Left renal cortex interstitium (tissue), 4 donors: ENCODE measurements around the gene SDCBP2. TPM values are rescaled to one million over a fixed set of nuclear protein-coding genes. Genes with fewer than 3 reads are reported as not detected.

Source experiments
- DNase-seq, 4 donors: peaks; one replicate each; pipeline ENCODE4 v3.0.0-alpha.2; 2013; ENCODE audit warnings: low read depth in 4 of 4, low spot score in 2 of 4, missing footprints in 1 of 4
- polyA plus RNA-seq, 4 donors: library from polyadenylated mRNA; unstranded; fragments of 120-200 nt; gene quantifications; one replicate each; pipeline ENCODE4 v1.2.1, GENCODE V29; 2013; ENCODE audit not compliant: insufficient read length in 4 of 4

The SDCBP2 gene
- polyA plus RNA-seq = 1 to 10 TPM; 2.3 to 3.8 (median 2.7) TPM

GRCh38 chr20:1328680-1329330, at the start of gene SDCBP2:
TSS of gene SDCBP2 (minus strand) at chr20:1329139. CDS start at chr20:1320416, 8,723 bp downstream.
- DNase-seq = no peak

- DNase-seq = no peak
Measured at GRCh38 chr20:1378735-1379125, 49.8 kb upstream of the SDCBP2 start.

GRCh38 chr20:1377984-1378734, 49.2 kb upstream of the SDCBP2 start:
- DNase-seq = no peak

GRCh38 chr20:1377341-1377871, 48.5 kb upstream of the SDCBP2 start:
- DNase-seq = no peak

GRCh38 chr20:1376408-1377270, 47.7 kb upstream of the SDCBP2 start:
- DNase-seq = no peak

- no peak for DNase-seq
Measured at GRCh38 chr20:1376007-1376406, 47.1 kb upstream of the SDCBP2 start.

- DNase-seq = no peak
Measured at GRCh38 chr20:1375515-1375914, 46.6 kb upstream of the SDCBP2 start.

GRCh38 chr20:1374246-1374645, 45.3 kb upstream of the SDCBP2 start:
- DNase-seq = no peak

GRCh38 chr20:1373614-1374013, 44.7 kb upstream of the SDCBP2 start:
- no peak for DNase-seq

- DNase-seq = no peak
Measured at GRCh38 chr20:1373036-1373435, 44.1 kb upstream of the SDCBP2 start.

GRCh38 chr20:1371830-1372539, 43.0 kb upstream of the SDCBP2 start:
- no peak for DNase-seq

- DNase-seq = no peak
Measured at GRCh38 chr20:1371202-1371782, 42.4 kb upstream of the SDCBP2 start.

GRCh38 chr20:1370548-1371110, 41.7 kb upstream of the SDCBP2 start:
- DNase-seq = no peak

GRCh38 chr20:1369970-1370369, 41.0 kb upstream of the SDCBP2 start:
- DNase-seq = no peak

- no peak for DNase-seq
Measured at GRCh38 chr20:1368448-1369199, 39.7 kb upstream of the SDCBP2 start.

GRCh38 chr20:1367479-1367878, 38.5 kb upstream of the SDCBP2 start:
- DNase-seq = no peak

- DNase-seq = no peak
Measured at GRCh38 chr20:1364106-1364505, 35.2 kb upstream of the SDCBP2 start.

GRCh38 chr20:1363522-1363921, 34.6 kb upstream of the SDCBP2 start:
- DNase-seq = no peak

- DNase-seq = no peak
Measured at GRCh38 chr20:1362484-1362883, 33.5 kb upstream of the SDCBP2 start.
